Measurements from ENCODE around the gene MICAL3.

GRCh38 chr22:18069041-18069440, 44.7 kb upstream of the MICAL3 start:
- no peak for TF ChIP-seq RAD21 (conservative IDR thresholded peaks at IDR 0.05 in 1 of 2, IDR thresholded peaks at IDR 0.05 in 1 of 2)
- no peak for TF ChIP-seq BHLHE40 (IDR thresholded peaks at IDR 0.05; ENCODE audit: low read depth, low read length)
- TF ChIP-seq CEBPB (IDR thresholded peaks at IDR 0.05) = no peak
